ENCODE measurements around the gene TBC1D9B.

- TF ChIP-seq, protein P1, sequence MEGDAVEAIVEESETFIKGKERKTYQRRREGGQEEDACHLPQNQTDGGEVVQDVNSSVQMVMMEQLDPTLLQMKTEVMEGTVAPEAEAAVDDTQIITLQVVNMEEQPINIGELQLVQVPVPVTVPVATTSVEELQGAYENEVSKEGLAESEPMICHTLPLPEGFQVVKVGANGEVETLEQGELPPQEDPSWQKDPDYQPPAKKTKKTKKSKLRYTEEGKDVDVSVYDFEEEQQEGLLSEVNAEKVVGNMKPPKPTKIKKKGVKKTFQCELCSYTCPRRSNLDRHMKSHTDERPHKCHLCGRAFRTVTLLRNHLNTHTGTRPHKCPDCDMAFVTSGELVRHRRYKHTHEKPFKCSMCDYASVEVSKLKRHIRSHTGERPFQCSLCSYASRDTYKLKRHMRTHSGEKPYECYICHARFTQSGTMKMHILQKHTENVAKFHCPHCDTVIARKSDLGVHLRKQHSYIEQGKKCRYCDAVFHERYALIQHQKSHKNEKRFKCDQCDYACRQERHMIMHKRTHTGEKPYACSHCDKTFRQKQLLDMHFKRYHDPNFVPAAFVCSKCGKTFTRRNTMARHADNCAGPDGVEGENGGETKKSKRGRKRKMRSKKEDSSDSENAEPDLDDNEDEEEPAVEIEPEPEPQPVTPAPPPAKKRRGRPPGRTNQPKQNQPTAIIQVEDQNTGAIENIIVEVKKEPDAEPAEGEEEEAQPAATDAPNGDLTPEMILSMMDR (conservative IDR thresholded peaks at IDR 0.05; ENCODE audit: low read length): no peak
- no peak for TF ChIP-seq EZH2phosphoT487 (IDR thresholded peaks at IDR 0.05; ENCODE audit: borderline replicate concordance)
Observed at GRCh38 chr5:179832039-179832745, 75.5 kb downstream of the TBC1D9B start.

Data from Loucy (cell line).